ENCODE data around the gene B3GNT7.

DNA sequence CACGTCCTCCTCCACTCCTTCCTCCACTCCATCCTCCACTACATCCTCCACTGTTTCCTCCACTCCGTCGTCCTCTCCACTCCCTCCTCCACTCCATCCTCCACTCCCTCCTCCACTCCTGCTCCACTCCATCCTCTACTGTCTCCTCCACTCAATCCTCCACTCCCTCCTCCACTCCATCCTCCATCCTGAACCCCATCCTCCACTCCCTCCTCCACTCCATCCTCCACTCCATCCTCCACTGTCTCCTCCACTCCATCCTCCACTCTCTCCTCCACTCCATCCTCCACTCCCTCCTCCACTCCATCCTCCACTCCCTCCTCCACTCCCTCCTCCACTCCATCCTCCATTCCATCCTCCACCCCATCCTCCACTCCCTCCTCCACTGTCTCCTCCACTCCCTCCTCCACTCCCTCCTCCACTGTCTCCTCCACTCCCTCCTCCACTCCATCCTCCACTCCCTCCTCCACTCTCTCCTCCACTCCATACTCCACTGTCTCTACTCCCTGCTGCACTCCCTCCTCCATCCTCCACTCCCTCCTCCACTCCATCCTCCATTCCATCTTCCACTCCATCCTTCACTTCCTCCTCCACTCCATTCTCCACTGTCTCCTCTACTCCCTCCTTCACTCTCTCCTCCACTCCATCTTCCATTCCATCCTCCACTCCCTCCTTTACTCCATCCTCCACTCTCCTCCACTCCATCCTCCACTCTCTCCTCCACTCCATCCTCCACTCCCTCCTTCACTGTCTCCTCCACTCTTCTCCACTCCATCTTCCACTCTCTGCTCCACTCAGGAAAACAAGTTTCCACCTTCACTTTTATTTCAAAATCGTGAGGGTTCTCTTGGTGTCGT is 14.3 kb upstream of the B3GNT7 start:
- TF ChIP-seq EZH2 (IDR thresholded peaks at IDR 0.05; ENCODE audit: low read length), result no peak
- TF ChIP-seq, protein P1, sequence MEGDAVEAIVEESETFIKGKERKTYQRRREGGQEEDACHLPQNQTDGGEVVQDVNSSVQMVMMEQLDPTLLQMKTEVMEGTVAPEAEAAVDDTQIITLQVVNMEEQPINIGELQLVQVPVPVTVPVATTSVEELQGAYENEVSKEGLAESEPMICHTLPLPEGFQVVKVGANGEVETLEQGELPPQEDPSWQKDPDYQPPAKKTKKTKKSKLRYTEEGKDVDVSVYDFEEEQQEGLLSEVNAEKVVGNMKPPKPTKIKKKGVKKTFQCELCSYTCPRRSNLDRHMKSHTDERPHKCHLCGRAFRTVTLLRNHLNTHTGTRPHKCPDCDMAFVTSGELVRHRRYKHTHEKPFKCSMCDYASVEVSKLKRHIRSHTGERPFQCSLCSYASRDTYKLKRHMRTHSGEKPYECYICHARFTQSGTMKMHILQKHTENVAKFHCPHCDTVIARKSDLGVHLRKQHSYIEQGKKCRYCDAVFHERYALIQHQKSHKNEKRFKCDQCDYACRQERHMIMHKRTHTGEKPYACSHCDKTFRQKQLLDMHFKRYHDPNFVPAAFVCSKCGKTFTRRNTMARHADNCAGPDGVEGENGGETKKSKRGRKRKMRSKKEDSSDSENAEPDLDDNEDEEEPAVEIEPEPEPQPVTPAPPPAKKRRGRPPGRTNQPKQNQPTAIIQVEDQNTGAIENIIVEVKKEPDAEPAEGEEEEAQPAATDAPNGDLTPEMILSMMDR (optimal IDR thresholded peaks at IDR 0.05 in 1 of 3, IDR thresholded peaks at IDR 0.05 in 1 of 3, conservative IDR thresholded peaks at IDR 0.05 in 1 of 3; ENCODE audit: extremely low read depth in 1 of 3, insufficient read depth in 2 of 3, low read length in 3 of 3), result no peak

Measured in keratinocyte (primary cell).